SK-N-SH treated with all-trans-retinoic acid at 6 μM for 48 hours (cell line): Measurements from ENCODE around the gene SLC25A29.

ENCODE experiments used
- BACH2 ChIP-seq: fragments of 250-450 bp; sonication (Bioruptor Pico); IDR thresholded peaks from 2 replicates; pipeline ENCODE4 v1.9.0; 2021; ENCODE audit warnings: mild to moderate bottlenecking, borderline replicate concordance
- ESRRG ChIP-seq: fragments of 250-450 bp; sonication (Bioruptor Pico); IDR thresholded peaks from 2 replicates; pipeline ENCODE4 v1.6.1; 2021; ENCODE audit warnings: mild to moderate bottlenecking
- ISL1 ChIP-seq: fragments of 250-450 bp; sonication (Bioruptor Pico); IDR thresholded peaks from 2 replicates; pipeline ENCODE4 v2.1.2; 2022; ENCODE audit warnings: mild to moderate bottlenecking, moderate library complexity
- RARB ChIP-seq: fragments of 250-450 bp; sonication (Bioruptor Pico); IDR thresholded peaks from 2 replicates; pipeline ENCODE4 v1.8.0; 2021; ENCODE audit warnings: mild to moderate bottlenecking, moderate library complexity
- TCF4 ChIP-seq: fragments of 250-450 bp; sonication (Bioruptor Pico); IDR thresholded peaks from 2 replicates; pipeline ENCODE4 v1.8.0; 2021; ENCODE audit warnings: mild to moderate bottlenecking, moderate library complexity, borderline replicate concordance
- ZC3H10 ChIP-seq: fragments of 250-450 bp; sonication (Bioruptor Pico); IDR thresholded peaks from 2 replicates; pipeline ENCODE4 v1.5.1; 2021; ENCODE audit warnings: mild to moderate bottlenecking, moderate library complexity
- ZFP3 ChIP-seq: fragments of 250-450 bp; sonication (Bioruptor Pico); IDR thresholded peaks from 2 replicates; pipeline ENCODE4 v1.5.0; 2020; ENCODE audit warnings: mild to moderate bottlenecking, moderate library complexity
- ZFP30 ChIP-seq: fragments of 450-650 bp; formaldehyde crosslinking; IDR thresholded peaks from 2 replicates; pipeline ENCODE4 v1.5.0; 2022; ENCODE audit warnings: mild to moderate bottlenecking, moderate library complexity
- ZNF565 ChIP-seq: fragments of 450-650 bp; formaldehyde crosslinking; conservative IDR thresholded peaks from 2 replicates; pipeline ENCODE4 v1.5.0; 2020; ENCODE audit warnings: low read depth, mild to moderate bottlenecking, moderate library complexity
- ZNF8 ChIP-seq: fragments of 450-650 bp; formaldehyde crosslinking; IDR thresholded peaks from 2 replicates; pipeline ENCODE4 v1.5.0; 2020; ENCODE audit warnings: mild to moderate bottlenecking, moderate library complexity
- TF ChIP-seq, protein P1 (sequence below): fragments of 250-450 bp; sonication (Bioruptor Pico); IDR thresholded peaks from 2 replicates; pipeline ENCODE4 v1.8.0; 2020; ENCODE audit warnings: mild to moderate bottlenecking, moderate library complexity, borderline replicate concordance
- TF ChIP-seq, protein P2 (sequence below): fragments of 250-450 bp; sonication (Bioruptor Pico); IDR thresholded peaks from 2 replicates; pipeline ENCODE4 v1.8.0; 2021; ENCODE audit warnings: low read depth, mild to moderate bottlenecking, moderate library complexity, borderline replicate concordance
- TF ChIP-seq, protein P3 (sequence below): fragments of 250-450 bp; sonication (Bioruptor Pico); IDR thresholded peaks from 2 replicates; pipeline ENCODE4 v1.5.1; 2021; ENCODE audit warnings: mild to moderate bottlenecking, moderate library complexity

DNA sequence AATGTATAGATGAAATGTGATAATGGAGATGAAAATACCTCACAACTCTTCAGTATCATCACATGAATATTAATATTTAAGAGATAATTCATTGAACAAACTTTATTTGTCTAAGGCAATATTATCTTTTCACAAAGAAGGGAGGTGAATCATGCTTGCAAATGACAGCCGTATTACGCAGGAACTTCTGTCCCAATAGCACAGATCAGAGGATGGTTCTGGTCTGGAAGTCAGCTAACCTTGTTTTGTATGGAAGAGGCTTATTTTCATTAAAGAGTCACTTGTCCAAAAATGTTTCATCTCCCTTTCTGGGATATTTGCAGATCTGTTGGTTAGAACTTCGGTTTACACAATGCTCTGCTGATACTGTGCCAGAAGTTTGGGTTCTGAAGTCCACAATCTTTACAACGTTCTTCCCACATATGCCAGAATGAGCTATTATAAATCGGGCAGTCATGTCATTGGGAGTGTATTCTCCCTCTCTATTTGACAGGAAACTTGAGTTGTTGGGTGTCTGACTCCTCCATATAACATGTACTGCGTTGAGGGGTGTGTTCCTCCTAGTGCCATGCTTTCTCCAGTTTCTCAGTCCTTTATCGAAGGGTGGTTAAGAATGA, 37.5 kb downstream of the SLC25A29 start:
- TF ChIP-seq ZNF565 (no peak), ZFP3 (no peak), ISL1 (CRISPR knock-in tag) (no peak), BACH2 (no peak), TCF4 (CRISPR knock-in tag) (no peak), ESRRG (no peak), ZFP30 (CRISPR knock-in tag) (no peak), RARB (no peak), ZC3H10 (no peak), ZNF8 (CRISPR knock-in tag) (no peak)
- TF ChIP-seq, protein P1, sequence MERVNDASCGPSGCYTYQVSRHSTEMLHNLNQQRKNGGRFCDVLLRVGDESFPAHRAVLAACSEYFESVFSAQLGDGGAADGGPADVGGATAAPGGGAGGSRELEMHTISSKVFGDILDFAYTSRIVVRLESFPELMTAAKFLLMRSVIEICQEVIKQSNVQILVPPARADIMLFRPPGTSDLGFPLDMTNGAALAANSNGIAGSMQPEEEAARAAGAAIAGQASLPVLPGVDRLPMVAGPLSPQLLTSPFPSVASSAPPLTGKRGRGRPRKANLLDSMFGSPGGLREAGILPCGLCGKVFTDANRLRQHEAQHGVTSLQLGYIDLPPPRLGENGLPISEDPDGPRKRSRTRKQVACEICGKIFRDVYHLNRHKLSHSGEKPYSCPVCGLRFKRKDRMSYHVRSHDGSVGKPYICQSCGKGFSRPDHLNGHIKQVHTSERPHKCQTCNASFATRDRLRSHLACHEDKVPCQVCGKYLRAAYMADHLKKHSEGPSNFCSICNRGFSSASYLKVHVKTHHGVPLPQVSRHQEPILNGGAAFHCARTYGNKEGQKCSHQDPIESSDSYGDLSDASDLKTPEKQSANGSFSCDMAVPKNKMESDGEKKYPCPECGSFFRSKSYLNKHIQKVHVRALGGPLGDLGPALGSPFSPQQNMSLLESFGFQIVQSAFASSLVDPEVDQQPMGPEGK, result no peak
- TF ChIP-seq, protein P2, sequence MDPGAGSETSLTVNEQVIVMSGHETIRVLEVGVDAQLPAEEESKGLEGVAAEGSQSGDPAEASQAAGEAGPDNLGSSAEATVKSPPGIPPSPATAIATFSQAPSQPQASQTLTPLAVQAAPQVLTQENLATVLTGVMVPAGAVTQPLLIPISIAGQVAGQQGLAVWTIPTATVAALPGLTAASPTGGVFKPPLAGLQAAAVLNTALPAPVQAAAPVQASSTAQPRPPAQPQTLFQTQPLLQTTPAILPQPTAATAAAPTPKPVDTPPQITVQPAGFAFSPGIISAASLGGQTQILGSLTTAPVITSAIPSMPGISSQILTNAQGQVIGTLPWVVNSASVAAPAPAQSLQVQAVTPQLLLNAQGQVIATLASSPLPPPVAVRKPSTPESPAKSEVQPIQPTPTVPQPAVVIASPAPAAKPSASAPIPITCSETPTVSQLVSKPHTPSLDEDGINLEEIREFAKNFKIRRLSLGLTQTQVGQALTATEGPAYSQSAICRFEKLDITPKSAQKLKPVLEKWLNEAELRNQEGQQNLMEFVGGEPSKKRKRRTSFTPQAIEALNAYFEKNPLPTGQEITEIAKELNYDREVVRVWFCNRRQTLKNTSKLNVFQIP, result no peak
- TF ChIP-seq, protein P3, sequence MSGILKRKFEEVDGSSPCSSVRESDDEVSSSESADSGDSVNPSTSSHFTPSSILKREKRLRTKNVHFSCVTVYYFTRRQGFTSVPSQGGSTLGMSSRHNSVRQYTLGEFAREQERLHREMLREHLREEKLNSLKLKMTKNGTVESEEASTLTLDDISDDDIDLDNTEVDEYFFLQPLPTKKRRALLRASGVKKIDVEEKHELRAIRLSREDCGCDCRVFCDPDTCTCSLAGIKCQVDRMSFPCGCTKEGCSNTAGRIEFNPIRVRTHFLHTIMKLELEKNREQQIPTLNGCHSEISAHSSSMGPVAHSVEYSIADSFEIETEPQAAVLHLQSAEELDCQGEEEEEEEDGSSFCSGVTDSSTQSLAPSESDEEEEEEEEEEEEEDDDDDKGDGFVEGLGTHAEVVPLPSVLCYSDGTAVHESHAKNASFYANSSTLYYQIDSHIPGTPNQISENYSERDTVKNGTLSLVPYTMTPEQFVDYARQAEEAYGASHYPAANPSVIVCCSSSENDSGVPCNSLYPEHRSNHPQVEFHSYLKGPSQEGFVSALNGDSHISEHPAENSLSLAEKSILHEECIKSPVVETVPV (CRISPR knock-in tag), result no peak
